WTC11 (cell line): Measurements from ENCODE around the gene BZW1. TPM values are rescaled to one million over a fixed set of nuclear protein-coding genes. Genes with fewer than 3 reads are reported as not detected.

Source experiments
- ATAC-seq: fragments of 200-7000 bp; cut with Tn5 transposase; 2 replicates; pipeline ENCODE4 v1.10.0; 2021; ENCODE audit warnings: mild to moderate bottlenecking, moderate library complexity
- CTCF ChIA-PET: fragments of 300-600 bp; sonication (Branson Sonifier 250); formaldehyde crosslinking; loops from one replicate; lab custom pipeline; 2021; ENCODE audit warnings: antibody characterized with exemption; lab: Charles Lee
- POLR2A ChIA-PET: fragments of 350-600 bp; sonication (Branson Sonifier 250); formaldehyde crosslinking; loops from one replicate; lab custom pipeline; 2021; ENCODE audit warnings: antibody characterized with exemption; lab: Charles Lee
- DNase-seq: peaks from one replicate; pipeline ENCODE4 v3.0.0; 2021; ENCODE audit warnings: low spot score
- H3K27ac Mint-ChIP-seq: 2 replicates; pipeline ENCODE4 v1.8.0; 2021; ENCODE audit warnings: mixed read lengths
- H3K27me3 Mint-ChIP-seq: 2 replicates; pipeline ENCODE4 v1.8.0; 2021; ENCODE audit warnings: low read depth, mild to moderate bottlenecking, moderate library complexity, mixed read lengths
- H3K36me3 Mint-ChIP-seq: 2 replicates; pipeline ENCODE4 v1.8.0; 2021; ENCODE audit warnings: mixed read lengths
- H3K4me1 Mint-ChIP-seq: 2 replicates; pipeline ENCODE4 v1.8.0; 2022; ENCODE audit warnings: mixed read lengths
- H3K4me3 Mint-ChIP-seq: 2 replicates; pipeline ENCODE4 v1.8.0; 2021; ENCODE audit warnings: mild to moderate bottlenecking, moderate library complexity, mixed read lengths
- H3K9me3 Mint-ChIP-seq: 2 replicates; pipeline ENCODE4 v1.8.0; 2021; ENCODE audit warnings: mixed read lengths
- ARID4B ChIP-seq: sonication (generic); formaldehyde crosslinking; IDR thresholded peaks from 2 replicates; pipeline ENCODE4 v1.8.0; 2023; ENCODE audit warnings: missing genetic modification reagents, mild to moderate bottlenecking, borderline replicate concordance
- ATF6 ChIP-seq: sonication (generic); formaldehyde crosslinking; IDR thresholded peaks from 2 replicates; pipeline ENCODE4 v1.8.1; 2023; ENCODE audit warnings: mild to moderate bottlenecking, missing genetic modification reagents
- CBFB ChIP-seq: sonication (generic); formaldehyde crosslinking; IDR thresholded peaks from 2 replicates; pipeline ENCODE4 v1.8.1; 2022; ENCODE audit warnings: mild to moderate bottlenecking, low read depth, missing genetic modification reagents
- CREM ChIP-seq: sonication (generic); formaldehyde crosslinking; IDR thresholded peaks from 2 replicates; pipeline ENCODE4 v1.8.1; 2022; ENCODE audit warnings: mild to moderate bottlenecking, missing genetic modification reagents, moderate library complexity
- EMX1 ChIP-seq: fragments of 250-450 bp; sonication (Bioruptor Pico); IDR thresholded peaks from 2 replicates; pipeline ENCODE4 v1.8.0; 2021; ENCODE audit warnings: mild to moderate bottlenecking
- ERG ChIP-seq: fragments of 250-450 bp; sonication (Bioruptor Pico); IDR thresholded peaks from 2 replicates; pipeline ENCODE4 v1.8.0; 2021; ENCODE audit warnings: mild to moderate bottlenecking
- NR1H2 ChIP-seq: sonication (generic); formaldehyde crosslinking; IDR thresholded peaks from 2 replicates; pipeline ENCODE4 v1.9.0; 2021; ENCODE audit warnings: mild to moderate bottlenecking, moderate library complexity, missing genetic modification reagents
- PREB ChIP-seq: sonication (generic); formaldehyde crosslinking; IDR thresholded peaks from 2 replicates; pipeline ENCODE4 v1.8.1; 2022; ENCODE audit warnings: mild to moderate bottlenecking, missing genetic modification reagents, moderate library complexity, borderline replicate concordance
- SMAD3 ChIP-seq: sonication (generic); formaldehyde crosslinking; IDR thresholded peaks from 2 replicates; pipeline ENCODE4 v1.8.0; 2022; ENCODE audit warnings: missing genetic modification reagents, mild to moderate bottlenecking, borderline replicate concordance
- SP1 ChIP-seq: sonication (generic); formaldehyde crosslinking; conservative IDR thresholded peaks from 2 replicates; pipeline ENCODE4 v1.8.1; 2022; ENCODE audit warnings: missing genetic modification reagents
- TEAD1 ChIP-seq: sonication (generic); formaldehyde crosslinking; IDR thresholded peaks from 2 replicates; pipeline ENCODE4 v1.8.0; 2022; ENCODE audit warnings: mild to moderate bottlenecking, missing genetic modification reagents
- TP53 ChIP-seq: sonication (generic); formaldehyde crosslinking; IDR thresholded peaks from 2 replicates; pipeline ENCODE4 v1.8.1; 2023; ENCODE audit warnings: mild to moderate bottlenecking, missing genetic modification reagents
- USF2 ChIP-seq: sonication (generic); formaldehyde crosslinking; IDR thresholded peaks from 2 replicates; pipeline ENCODE4 v1.8.1; 2023; ENCODE audit warnings: mild to moderate bottlenecking, missing genetic modification reagents, moderate library complexity
- ZBTB21 ChIP-seq: sonication (generic); formaldehyde crosslinking; IDR thresholded peaks from 2 replicates; pipeline ENCODE4 v1.8.1; 2023; ENCODE audit warnings: mild to moderate bottlenecking, missing genetic modification reagents, borderline replicate concordance
- ZNF416 ChIP-seq: fragments of 250-450 bp; sonication (Bioruptor Pico); IDR thresholded peaks from 2 replicates; pipeline ENCODE4 v1.9.0; 2021; ENCODE audit warnings: mild to moderate bottlenecking, inconsistent platforms
- total RNA-seq: library from RNA; stranded (reverse); gene quantifications from 3 replicates; pipeline ENCODE4 v1.2.3, GENCODE V29; 2021
- TF ChIP-seq, protein P1 (sequence below): sonication (generic); formaldehyde crosslinking; IDR thresholded peaks from 2 replicates; pipeline ENCODE4 v1.8.1; 2023; ENCODE audit warnings: mild to moderate bottlenecking, missing genetic modification reagents
- TF ChIP-seq, protein P2 (sequence below): sonication (generic); formaldehyde crosslinking; IDR thresholded peaks from 2 replicates; pipeline ENCODE4 v1.8.0; 2023; ENCODE audit warnings: mild to moderate bottlenecking, missing genetic modification reagents

BZW1 gene
- total RNA-seq, 1 experiment from 2014 or later, result 255 TPM

DNA sequence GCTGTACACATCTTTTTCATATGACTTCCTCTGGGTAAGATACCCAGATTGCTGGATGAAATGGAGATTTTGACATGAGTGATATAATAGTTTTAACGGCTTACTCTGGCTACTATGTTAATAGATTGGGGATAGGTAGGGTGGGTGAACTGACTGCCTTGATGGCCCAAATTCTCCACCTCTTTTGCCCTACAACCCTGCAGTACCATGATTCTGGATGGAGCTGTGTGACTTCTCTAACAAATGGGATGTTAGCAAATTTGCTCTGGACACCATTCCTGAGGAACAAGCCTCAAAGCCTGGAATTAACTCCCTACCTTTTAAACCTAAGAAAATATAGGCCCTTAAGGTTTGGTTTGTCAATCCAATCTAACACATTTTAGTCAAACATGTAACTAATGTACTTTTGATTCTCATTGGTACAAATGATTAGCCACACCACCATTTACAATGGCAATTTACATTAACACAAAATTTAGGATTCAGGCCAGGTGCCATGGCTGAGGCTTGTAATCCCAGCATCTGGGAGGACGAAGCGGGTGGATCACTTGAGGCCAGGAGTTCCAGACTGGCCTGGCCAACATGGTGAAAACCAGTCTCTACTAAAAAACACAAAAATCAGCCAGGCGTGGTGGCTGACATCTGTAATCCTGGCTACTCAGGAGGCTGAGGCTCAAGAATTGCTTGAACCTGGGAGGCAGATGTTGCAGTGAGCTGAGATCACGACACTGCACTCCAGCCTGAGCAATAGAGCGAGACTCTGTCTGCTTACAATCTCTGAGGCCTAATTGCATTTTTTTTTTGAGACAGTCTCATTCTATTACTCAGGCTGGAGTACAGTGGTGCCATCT lies 39.9 kb downstream of the BZW1 start:
- Mint-ChIP-seq H3K4me1 (no peaks in the 10 kb centered on the region), H3K36me3 (peaks cover 47% of the 10 kb centered on the region), H3K9me3 (no peaks in the 10 kb centered on the region), H3K27ac (peak overlapping the region; percentile 47), H3K4me3 (no peak overlapping the region), H3K27me3 (no peaks in the 10 kb centered on the region)
- DNase-seq (no peak), ATAC-seq (no peak)
- POLR2A ChIA-PET, result interaction anchor here (1.1 kb wide), 1 partner anchor 18 kb away, joined by 3 read pairs; no protein-coding TSS in a partner anchor
- CTCF ChIA-PET, result no interaction called here
- no peak for TF ChIP-seq CREM (CRISPR knock-in tag)
- no peak for TF ChIP-seq USF2 (CRISPR knock-in tag)
- TF ChIP-seq ERG, result no peak
- TF ChIP-seq PREB (CRISPR knock-in tag), result no peak
- TF ChIP-seq SP1 (CRISPR knock-in tag), result no peak
- no peak for TF ChIP-seq ZNF416 (CRISPR knock-in tag)
- no peak for TF ChIP-seq EMX1
- no peak for TF ChIP-seq TP53
- TF ChIP-seq ARID4B, result no peak
- TF ChIP-seq, protein P1, sequence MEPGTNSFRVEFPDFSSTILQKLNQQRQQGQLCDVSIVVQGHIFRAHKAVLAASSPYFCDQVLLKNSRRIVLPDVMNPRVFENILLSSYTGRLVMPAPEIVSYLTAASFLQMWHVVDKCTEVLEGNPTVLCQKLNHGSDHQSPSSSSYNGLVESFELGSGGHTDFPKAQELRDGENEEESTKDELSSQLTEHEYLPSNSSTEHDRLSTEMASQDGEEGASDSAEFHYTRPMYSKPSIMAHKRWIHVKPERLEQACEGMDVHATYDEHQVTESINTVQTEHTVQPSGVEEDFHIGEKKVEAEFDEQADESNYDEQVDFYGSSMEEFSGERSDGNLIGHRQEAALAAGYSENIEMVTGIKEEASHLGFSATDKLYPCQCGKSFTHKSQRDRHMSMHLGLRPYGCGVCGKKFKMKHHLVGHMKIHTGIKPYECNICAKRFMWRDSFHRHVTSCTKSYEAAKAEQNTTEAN, result no peak
- TF ChIP-seq TEAD1 (CRISPR knock-in tag), result no peak
- no peak for TF ChIP-seq NR1H2 (CRISPR knock-in tag)
- TF ChIP-seq, protein P2, sequence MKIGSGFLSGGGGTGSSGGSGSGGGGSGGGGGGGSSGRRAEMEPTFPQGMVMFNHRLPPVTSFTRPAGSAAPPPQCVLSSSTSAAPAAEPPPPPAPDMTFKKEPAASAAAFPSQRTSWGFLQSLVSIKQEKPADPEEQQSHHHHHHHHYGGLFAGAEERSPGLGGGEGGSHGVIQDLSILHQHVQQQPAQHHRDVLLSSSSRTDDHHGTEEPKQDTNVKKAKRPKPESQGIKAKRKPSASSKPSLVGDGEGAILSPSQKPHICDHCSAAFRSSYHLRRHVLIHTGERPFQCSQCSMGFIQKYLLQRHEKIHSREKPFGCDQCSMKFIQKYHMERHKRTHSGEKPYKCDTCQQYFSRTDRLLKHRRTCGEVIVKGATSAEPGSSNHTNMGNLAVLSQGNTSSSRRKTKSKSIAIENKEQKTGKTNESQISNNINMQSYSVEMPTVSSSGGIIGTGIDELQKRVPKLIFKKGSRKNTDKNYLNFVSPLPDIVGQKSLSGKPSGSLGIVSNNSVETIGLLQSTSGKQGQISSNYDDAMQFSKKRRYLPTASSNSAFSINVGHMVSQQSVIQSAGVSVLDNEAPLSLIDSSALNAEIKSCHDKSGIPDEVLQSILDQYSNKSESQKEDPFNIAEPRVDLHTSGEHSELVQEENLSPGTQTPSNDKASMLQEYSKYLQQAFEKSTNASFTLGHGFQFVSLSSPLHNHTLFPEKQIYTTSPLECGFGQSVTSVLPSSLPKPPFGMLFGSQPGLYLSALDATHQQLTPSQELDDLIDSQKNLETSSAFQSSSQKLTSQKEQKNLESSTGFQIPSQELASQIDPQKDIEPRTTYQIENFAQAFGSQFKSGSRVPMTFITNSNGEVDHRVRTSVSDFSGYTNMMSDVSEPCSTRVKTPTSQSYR (CRISPR knock-in tag), result no peak
- TF ChIP-seq ZBTB21, result no peak
- no peak for TF ChIP-seq ATF6
- no peak for TF ChIP-seq SMAD3
- no peak for TF ChIP-seq CBFB (CRISPR knock-in tag)
